ENCODE results near the gene FAF2. TPM values are rescaled to one million over a fixed set of nuclear protein-coding genes. Genes with fewer than 3 reads are reported as not detected.
"Not testable (repeated sequence)": the region's sequence is repeated elsewhere in the genome, so short reads cannot be mapped to it uniquely, and the experiment has no call there.

FAF2 gene
- total RNA-seq, 4 donors from 2014 or later, result 25.3 to 27.7 (median 25.5) TPM

DNA sequence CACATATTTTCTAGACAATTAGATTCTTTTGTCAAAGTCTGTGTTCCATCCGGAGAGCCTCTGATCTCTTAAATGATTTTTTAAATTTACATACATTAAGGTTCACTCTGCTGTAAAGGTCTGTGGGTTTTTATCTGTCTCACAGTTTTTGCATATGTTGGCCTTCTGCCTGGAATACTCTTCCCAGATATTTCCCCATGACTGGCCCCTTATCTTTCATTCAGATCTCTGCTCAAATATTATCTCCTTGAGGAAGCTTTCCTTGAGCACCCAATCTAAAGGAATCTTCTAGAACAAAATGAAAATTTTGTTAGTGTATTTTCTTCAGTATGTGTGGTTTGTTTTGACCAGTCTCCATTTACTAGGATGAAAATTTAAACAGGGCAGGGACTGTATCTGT is 26.3 kb downstream of the FAF2 start:
- no peaks in the 10 kb centered on the region for H3K27me3 ChIP-seq
- peaks cover 0 to 39% of the 10 kb centered on the region in 2 donors for H3K36me3 ChIP-seq
- no peaks in the 10 kb centered on the region for H3K9me3 ChIP-seq
- 91 to 92% methylated on average over 1 of the region's 1 CpG for WGBS, 2 donors (ENCODE audit: low coverage in 1 of 2)
- H3K4me3 ChIP-seq, result no peak overlapping the region
- H3K4me1 ChIP-seq, result no peaks in the 10 kb centered on the region
- TF ChIP-seq POLR2A (IDR thresholded peaks at IDR 0.05) (no peak), POLR2AphosphoS5 (IDR thresholded peaks at IDR 0.05) (no peak), CTCF (IDR thresholded peaks at IDR 0.05) (no peak), EP300 (IDR thresholded peaks at IDR 0.05) (no peak)
- no peak for ATAC-seq
- H3K27ac ChIP-seq, result no peak overlapping the region

- Histone ChIP-seq H3K27me3 (no peaks in the 10 kb centered on the region), H3K36me3 (peaks cover 0 to 67% of the 10 kb centered on the region in 2 donors), H3K4me3 (no peak overlapping the region), H3K27ac (no peak overlapping the region), H3K4me1 (no peaks in the 10 kb centered on the region), H3K9me3 (no peaks in the 10 kb centered on the region)
- no peak for ATAC-seq
- 94 to 96% methylated on average over 4 of the region's 4 CpGs for WGBS, 2 donors (ENCODE audit: low coverage in 1 of 2)
- TF ChIP-seq POLR2AphosphoS5 (IDR thresholded peaks at IDR 0.05) (no peak), POLR2A (IDR thresholded peaks at IDR 0.05) (no peak), EP300 (IDR thresholded peaks at IDR 0.05) (no peak)
Measured at GRCh38 chr5:176481711-176482110, 33.5 kb downstream of the FAF2 start.

- no peak overlapping the region for H3K27ac ChIP-seq
- H3K36me3 ChIP-seq, result peaks cover 0 to 86% of the 10 kb centered on the region in 2 donors
- H3K27me3 ChIP-seq, result no peaks in the 10 kb centered on the region
- TF ChIP-seq POLR2AphosphoS5 (IDR thresholded peaks at IDR 0.05) (no peak), POLR2A (IDR thresholded peaks at IDR 0.05) (no peak), EP300 (IDR thresholded peaks at IDR 0.05) (no peak), CTCF (IDR thresholded peaks at IDR 0.05) (no peak)
- 40 to 80% methylated on average over 1 to 2 of the region's 2 CpGs for WGBS, 2 donors (ENCODE audit: low coverage in 1 of 2)
- no peaks in the 10 kb centered on the region for H3K9me3 ChIP-seq
- no peak overlapping the region for H3K4me3 ChIP-seq
- ATAC-seq, result no peak
- H3K4me1 ChIP-seq, result no peaks in the 10 kb centered on the region
Measured at GRCh38 chr5:176485176-176485575, 37.0 kb downstream of the FAF2 start.

DNA sequence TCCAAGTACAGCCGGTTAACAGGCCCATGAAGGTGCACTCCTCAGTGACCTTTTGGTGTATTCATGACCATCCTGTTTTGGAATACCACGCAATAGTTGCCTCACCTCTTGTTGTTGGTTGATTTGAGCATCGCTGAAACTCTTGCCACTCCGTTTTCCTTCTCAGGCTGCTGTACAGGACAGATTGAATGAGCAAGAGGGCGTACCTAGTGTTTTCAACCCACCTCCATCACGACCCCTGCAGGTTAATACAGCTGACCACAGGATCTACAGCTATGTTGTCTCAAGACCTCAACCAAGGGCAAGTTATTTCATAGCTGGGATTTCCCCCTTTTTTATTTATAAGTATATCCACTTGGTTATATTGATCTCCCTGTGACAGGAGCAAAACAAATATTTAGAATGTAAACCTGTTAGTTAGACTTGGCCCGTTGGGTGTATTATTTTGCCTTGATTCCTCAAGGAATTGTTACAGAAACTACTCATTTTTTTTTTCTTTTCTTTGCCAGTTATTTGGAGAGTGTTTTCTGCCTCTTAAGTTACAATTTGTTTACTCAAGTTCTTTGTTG is 38.1 kb downstream of the FAF2 start:
- H3K36me3 ChIP-seq, result peaks cover 0 to 86% of the 10 kb centered on the region in 2 donors
- no peak for ATAC-seq
- no peaks in the 10 kb centered on the region for H3K9me3 ChIP-seq
- no peaks in the 10 kb centered on the region for H3K4me1 ChIP-seq
- H3K4me3 ChIP-seq, result no peak overlapping the region
- no peaks in the 10 kb centered on the region for H3K27me3 ChIP-seq
- 75 to 92% methylated on average over 6 to 7 of the region's 7 CpGs for WGBS, 2 donors (ENCODE audit: low coverage in 1 of 2)
- TF ChIP-seq EP300 (IDR thresholded peaks at IDR 0.05) (no peak), POLR2AphosphoS5 (IDR thresholded peaks at IDR 0.05) (no peak), POLR2A (IDR thresholded peaks at IDR 0.05) (no peak)
- H3K27ac ChIP-seq, result no peak overlapping the region

DNA sequence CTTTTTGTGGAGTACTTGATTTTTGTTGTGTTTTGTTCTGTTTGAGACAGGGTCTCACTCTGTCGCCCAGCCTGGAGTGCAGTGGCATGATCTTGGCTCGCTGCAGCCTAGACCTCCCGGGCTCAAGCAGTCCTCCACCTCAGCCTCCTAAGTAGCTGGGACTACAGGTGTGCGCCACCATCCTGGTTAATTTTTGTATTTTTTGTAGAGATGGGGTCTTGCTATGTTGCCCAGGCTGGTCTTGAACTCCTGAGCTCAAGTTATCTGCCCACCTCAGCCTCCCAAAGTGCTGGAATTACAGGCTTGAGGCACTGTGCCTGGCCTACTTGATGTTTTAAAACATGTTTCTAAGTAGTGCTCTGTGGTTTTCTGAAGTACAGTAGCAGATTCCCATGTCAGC is 39.0 kb downstream of the FAF2 start:
- H3K4me1 ChIP-seq, H3K9me3 ChIP-seq, ATAC-seq, H3K27ac ChIP-seq, H3K27me3 ChIP-seq, H3K4me3 ChIP-seq: not testable (repeated sequence)
- WGBS, 2 donors (ENCODE audit: low coverage in 1 of 2), result 100% methylated on average over 2 to 3 of the region's 4 CpGs
- peaks cover 0 to 86% of the 10 kb centered on the region in 2 donors for H3K36me3 ChIP-seq

DNA sequence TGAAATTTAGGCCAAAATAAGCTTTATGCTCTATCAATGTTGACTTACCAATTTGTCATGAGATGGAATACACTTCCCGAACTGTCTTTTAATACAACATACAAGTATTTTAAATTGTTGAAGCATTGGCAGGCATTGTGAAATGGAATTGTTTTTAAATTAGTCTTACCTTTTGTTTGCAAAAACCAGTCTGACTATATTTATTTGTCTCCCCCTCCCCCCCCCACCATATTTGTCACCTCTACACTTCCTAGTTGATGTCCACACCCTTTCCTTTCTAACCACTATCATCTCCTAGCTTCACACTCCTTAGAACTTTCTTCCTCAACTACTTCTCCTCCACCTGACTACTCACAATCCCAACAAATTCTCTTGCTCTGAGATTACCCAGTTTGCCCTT is 40.9 kb downstream of the FAF2 start:
- TF ChIP-seq CTCF (IDR thresholded peaks at IDR 0.05) (no peak), EP300 (IDR thresholded peaks at IDR 0.05) (no peak), POLR2AphosphoS5 (IDR thresholded peaks at IDR 0.05) (no peak), POLR2A (IDR thresholded peaks at IDR 0.05) (no peak)
- ATAC-seq, result no peak
- Histone ChIP-seq H3K27ac (no peak overlapping the region), H3K4me1 (peaks cover 0 to 4% (median 0%) of the 10 kb centered on the region in 3 donors), H3K9me3 (no peaks in the 10 kb centered on the region), H3K27me3 (no peaks in the 10 kb centered on the region), H3K4me3 (no peak overlapping the region), H3K36me3 (peaks cover 0 to 94% of the 10 kb centered on the region in 2 donors)
- whole genome bisulfite sequencing, 2 donors (ENCODE audit: low coverage in 1 of 2), result 94 to 100% methylated on average over 1 of the region's 1 CpG

Measured in gastroesophageal sphincter (tissue), 4 donors.